Ascending aorta (tissue), 2 donors: ENCODE data around the gene GPD2. TPM values are rescaled to one million over a fixed set of nuclear protein-coding genes. Genes with fewer than 3 reads are reported as not detected.

ENCODE experiments used
- DNase-seq, 2 donors: peaks; one replicate each; pipeline ENCODE4 v3.0.0-alpha.2; 2019; ENCODE audit warnings: low spot score in 2 of 2
- H3K27ac ChIP-seq, 2 donors: fragments of 200-600 bp; sonication (generic); one replicate each; pipeline ENCODE4 v1.5.1; 2016 to 2017; ENCODE audit warnings: mild to moderate bottlenecking in 1 of 2
- H3K27me3 ChIP-seq: fragments of 200-600 bp; sonication (generic); one replicate; pipeline ENCODE4 v1.5.1; 2017
- H3K36me3 ChIP-seq, 2 donors: fragments of 200-600 bp; sonication (generic); one replicate each; pipeline ENCODE4 v1.5.1; 2016
- H3K4me1 ChIP-seq, 2 donors: fragments of 200-600 bp; sonication (generic); one replicate each; pipeline ENCODE4 v1.5.1; 2016 to 2017; ENCODE audit warnings: mild to moderate bottlenecking in 1 of 2
- H3K4me3 ChIP-seq, 2 donors: fragments of 200-600 bp; sonication (generic); one replicate each; pipeline ENCODE4 v1.5.1; 2016 to 2017; ENCODE audit warnings: mild to moderate bottlenecking in 1 of 2
- H3K9me3 ChIP-seq, 2 donors: fragments of 200-600 bp; sonication (generic); one replicate each; pipeline ENCODE4 v1.5.1; 2016
- CTCF ChIP-seq, 3 experiments: fragments of 200-600 bp in 2 of 3; fragments of 450-650 bp in 1 of 3; sonication (generic) in 2 of 3; IDR thresholded peaks; one replicate each; pipeline ENCODE4 v1.5.1; 2016 to 2019; ENCODE audit warnings: antibody characterized with exemption in 3 of 3, mild to moderate bottlenecking in 1 of 3, moderate library complexity in 1 of 3
- intact Hi-C: fragments of 100-400 bp; cut with DNase I; formaldehyde crosslinking; loops from one replicate; pipeline ENCODE4 v1.15.1; 2023
- total RNA-seq: library from RNA; depleted of rRNA; stranded (reverse); fragments of >200 nt; gene quantifications from one replicate; pipeline ENCODE4 v1.1.0, GENCODE V29; 2016

Gene GPD2
- total RNA-seq, 1 donor from 2014 or later, result 20.0 TPM

- peaks cover 0 to 2% of the 10 kb centered on the region in 2 donors for H3K4me1 ChIP-seq
- H3K27ac ChIP-seq, result no peak overlapping the region
- no peak for TF ChIP-seq CTCF (IDR thresholded peaks at IDR 0.05)
- no peaks in the 10 kb centered on the region for H3K36me3 ChIP-seq
- no peak overlapping the region for H3K4me3 ChIP-seq
- no peak for DNase-seq
- intact Hi-C loops, result no loop called here
- H3K27me3 ChIP-seq, result no peaks in the 10 kb centered on the region
- no peaks in the 10 kb centered on the region for H3K9me3 ChIP-seq
Measured at GRCh38 chr2:156448766-156449165, 12.6 kb downstream of the GPD2 start.

DNA sequence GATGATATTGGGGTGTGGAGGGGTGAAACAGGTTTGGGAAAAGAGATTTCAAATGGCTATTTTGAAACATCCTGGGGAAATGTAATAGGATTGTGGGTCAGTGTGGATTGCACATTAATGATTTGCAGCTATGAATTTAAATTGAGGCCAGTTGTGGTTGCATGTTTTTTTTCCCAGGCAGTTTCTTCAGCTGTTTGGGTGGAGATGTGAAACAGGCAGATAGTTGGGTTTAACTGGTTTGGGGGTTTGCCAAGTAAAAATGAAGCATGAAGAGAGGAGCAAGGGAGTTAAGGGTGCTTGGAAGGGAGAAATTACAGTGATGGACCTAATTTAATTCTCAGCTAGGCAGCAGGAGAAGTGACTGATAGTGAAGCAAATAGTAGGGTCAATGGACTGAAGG, 16.8 kb downstream of the GPD2 start:
- no peak for TF ChIP-seq CTCF (IDR thresholded peaks at IDR 0.05)
- H3K4me1 ChIP-seq, result no peaks in the 10 kb centered on the region
- H3K9me3 ChIP-seq, result no peaks in the 10 kb centered on the region
- no peaks in the 10 kb centered on the region for H3K36me3 ChIP-seq
- no peaks in the 10 kb centered on the region for H3K27me3 ChIP-seq
- H3K4me3 ChIP-seq, result no peak overlapping the region
- intact Hi-C loops, result no loop called here
- DNase-seq, result no peak
- H3K27ac ChIP-seq, result no peak overlapping the region

GRCh38 chr2:156455361-156455975, 19.3 kb downstream of the GPD2 start:
- no peak for TF ChIP-seq CTCF (IDR thresholded peaks at IDR 0.05)
- no peak for DNase-seq
- Histone ChIP-seq H3K27me3 (no peaks in the 10 kb centered on the region), H3K36me3 (no peaks in the 10 kb centered on the region), H3K4me1 (no peaks in the 10 kb centered on the region), H3K27ac (no peak overlapping the region), H3K9me3 (no peaks in the 10 kb centered on the region), H3K4me3 (no peak overlapping the region)
- intact Hi-C loops, result no loop called here

- DNase-seq, result no peak
- no peak overlapping the region for H3K27ac ChIP-seq
- H3K27me3 ChIP-seq, result no peaks in the 10 kb centered on the region
- H3K9me3 ChIP-seq, result no peaks in the 10 kb centered on the region
- H3K36me3 ChIP-seq, result no peaks in the 10 kb centered on the region
- TF ChIP-seq CTCF (IDR thresholded peaks at IDR 0.05), result no peak
- H3K4me3 ChIP-seq, result no peak overlapping the region
- intact Hi-C loops, result no loop called here
- no peaks in the 10 kb centered on the region for H3K4me1 ChIP-seq
Measured at GRCh38 chr2:156456616-156457015, 20.4 kb downstream of the GPD2 start.

DNA sequence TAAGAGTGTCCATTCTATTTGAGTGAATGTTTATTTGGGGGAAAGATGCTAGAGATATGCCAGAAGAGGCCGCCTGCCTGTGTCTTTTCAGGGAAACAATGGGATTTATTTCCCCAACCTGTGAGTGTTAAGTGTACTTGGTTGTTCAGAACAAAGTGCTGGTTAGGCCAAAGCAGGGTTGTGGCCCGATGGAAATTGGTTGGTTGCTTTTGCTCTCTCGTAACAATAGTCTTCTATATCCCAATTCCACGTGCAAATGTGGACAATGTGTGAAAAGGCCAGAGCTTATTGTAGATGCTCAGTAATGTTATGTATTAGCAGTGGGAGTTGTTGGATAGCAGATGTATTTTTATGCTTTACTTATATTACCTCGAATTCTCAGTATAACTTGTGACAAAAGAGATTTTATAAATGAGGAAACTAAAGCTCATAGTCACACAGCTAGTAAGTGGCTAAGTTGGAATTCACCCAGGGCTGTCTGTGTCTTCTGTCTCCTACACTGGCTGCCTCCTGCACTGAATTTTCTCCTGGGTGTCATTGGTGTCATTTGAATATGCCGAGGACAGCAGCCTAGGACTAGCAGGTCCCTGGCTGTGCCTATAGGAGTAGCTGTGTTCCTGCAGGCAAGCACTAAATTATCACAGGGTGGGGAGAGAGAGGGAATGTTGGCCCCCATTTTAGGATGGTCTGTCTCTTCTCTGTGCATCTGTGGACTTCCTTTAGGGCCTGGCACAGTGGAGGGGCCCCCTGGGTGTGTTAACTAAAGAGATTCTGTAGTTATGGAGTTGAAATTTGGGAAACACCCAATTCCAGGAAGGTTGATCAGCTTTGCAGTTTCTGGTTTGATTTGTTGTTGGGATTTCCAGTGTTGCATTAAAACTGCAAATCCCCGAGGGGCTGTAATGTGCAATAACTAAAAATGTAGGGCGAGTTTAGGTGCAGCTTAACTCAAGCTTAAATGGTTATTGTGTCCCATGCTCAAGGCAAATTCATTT, 21.6 kb downstream of the GPD2 start:
- intact Hi-C loops, result no loop called here
- no peak for DNase-seq
- H3K36me3 ChIP-seq, result no peaks in the 10 kb centered on the region

More for the DNA sequence above, 21.6 kb downstream of the GPD2 start:
- Histone ChIP-seq H3K4me3 (no peak overlapping the region), H3K4me1 (no peaks in the 10 kb centered on the region), H3K27ac (no peak overlapping the region), H3K27me3 (no peaks in the 10 kb centered on the region), H3K9me3 (no peaks in the 10 kb centered on the region)
- no peak for TF ChIP-seq CTCF (IDR thresholded peaks at IDR 0.05)
